HG03108 (cell line): Measurements from ENCODE around the gene LRRC4C.
"Not testable (repeated sequence)": the region's sequence is repeated elsewhere in the genome, so short reads cannot be mapped to it uniquely, and the experiment has no call there.

Source experiments
- ATAC-seq: cut with Tn5 transposase; IDR thresholded peaks from one replicate; pipeline ENCODE4 v1.9.1; 2021; ENCODE audit warnings: moderate library complexity; ENCODE audit not compliant: unreplicated experiment

LRRC4C gene

DNA sequence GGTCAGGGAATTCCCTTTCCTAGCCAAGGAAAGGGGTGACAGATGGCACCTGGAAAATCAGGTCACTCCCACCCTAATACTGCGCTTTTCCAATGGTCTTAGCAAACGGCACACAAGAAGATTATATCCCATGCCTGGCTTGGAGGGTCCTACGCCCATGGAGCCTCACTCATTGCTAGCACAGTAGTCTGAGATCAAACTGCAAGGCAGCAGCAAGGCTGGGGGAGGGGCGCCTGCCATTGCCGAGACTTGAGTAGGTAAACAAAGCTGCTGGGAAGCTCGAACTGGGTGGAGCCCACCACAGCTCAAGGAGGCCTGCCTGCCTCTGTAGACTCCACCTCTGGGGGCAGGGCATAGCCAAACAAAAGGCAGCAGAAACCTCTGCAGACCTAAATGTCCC is 548.7 kb downstream of the LRRC4C start:
- ATAC-seq: not testable (repeated sequence)

DNA sequence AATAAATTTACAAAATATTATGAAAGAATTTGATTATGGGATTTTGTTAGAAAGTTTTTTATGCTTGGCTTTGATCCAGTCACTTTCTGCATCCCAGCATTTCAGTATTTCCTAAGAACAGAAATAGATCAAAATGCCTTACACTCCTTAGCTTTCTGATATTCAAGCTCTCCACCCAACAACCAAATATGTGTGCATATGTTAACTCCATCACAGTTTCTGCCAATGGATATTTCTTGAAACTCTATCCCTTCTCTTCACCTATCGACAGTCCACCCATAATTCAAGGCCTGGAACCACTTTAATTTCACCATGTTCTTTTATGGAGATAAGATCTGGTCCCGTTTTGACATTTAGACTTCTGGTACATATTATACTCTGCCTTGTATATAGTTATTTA is 565.0 kb downstream of the LRRC4C start:
- no peak for ATAC-seq

DNA sequence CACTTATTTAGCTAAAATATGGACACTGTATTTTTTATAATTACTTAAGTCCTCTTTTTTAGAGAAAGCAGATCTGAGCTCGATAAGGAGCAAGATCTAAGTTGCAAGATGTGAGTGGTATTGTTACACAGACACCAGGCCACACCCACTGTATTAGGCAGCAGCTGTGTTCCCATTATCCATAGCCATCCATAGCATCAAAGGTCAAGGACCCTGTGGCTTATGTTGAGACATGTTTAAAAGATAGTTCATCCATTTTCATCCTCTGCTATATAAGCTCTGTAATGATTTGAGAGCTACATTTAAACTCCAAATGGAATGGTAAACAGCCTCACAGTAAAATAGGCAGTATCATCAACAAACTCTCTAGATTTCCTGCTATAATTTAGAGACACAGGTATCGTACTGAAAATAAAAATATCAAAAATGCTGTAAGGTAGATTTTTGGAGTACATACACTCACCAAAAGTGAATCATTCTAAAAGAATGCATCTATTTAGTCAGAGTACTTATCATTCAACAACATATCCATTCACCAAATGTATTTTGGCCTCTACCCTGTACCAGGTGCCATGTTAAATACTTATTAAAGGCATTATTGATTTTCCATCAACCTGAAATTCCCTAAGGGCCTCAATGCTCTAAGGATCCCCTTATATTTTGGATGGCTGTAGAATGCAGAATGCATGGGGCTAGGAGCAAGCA is 574.0 kb downstream of the LRRC4C start:
- ATAC-seq: no peak

DNA sequence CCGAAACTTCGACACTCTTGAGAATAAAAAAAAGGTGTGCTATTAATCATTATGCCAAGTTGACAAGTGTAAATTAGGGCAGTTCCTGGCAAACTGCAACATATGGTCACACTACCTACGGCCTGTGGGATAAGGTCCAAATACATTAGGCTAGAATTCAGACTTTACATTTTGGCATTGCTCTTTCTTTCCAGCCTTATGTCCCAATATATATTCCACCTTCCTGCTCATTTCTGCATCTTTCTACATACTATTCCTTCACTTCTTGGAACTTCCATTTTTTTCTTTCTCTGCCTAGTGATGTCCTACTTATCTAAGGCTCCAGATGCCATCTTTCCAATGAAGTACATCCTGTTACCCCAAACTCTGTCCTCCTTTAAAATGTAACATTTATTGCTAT is 577.2 kb downstream of the LRRC4C start:
- no peak for ATAC-seq

DNA sequence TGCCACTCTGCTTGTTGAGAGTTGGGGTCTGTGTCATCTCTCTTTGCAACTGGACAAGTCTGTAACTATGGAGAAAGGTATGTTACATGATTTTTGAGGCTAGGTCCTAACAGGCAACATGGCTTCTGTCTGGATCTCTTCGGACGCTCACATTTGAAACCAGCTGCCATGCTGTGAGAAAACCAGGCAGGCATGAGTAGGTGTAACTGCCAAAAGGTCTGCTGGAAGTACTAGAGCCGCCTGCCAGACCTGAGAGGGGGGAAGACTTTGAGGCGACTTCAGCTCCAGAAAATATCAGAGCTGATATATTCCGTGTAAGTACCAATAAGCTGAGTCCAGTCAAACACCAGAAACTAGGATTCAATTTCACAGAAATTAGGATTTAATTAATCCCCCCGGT is 579.5 kb downstream of the LRRC4C start:
- ATAC-seq: no peak

DNA sequence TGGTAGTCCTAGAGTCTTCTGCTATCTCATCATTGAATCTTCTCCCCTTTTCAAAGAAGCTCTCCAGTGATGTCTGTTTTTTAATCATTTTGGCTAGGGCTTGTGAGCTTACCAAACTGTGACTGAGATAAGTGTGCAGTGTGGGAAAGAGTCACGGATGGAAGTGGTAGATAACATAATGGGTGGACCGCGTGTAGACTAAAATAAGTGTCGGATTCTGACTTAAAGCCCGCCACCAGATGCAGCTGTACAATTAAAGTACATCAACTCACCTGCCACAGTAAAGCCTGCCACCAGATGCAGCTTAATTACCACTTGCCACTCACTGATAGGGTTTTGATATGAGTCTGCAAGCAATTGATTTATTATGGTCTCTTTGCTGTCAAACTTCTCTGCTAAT is 581.5 kb downstream of the LRRC4C start:
- ATAC-seq: no peak

DNA sequence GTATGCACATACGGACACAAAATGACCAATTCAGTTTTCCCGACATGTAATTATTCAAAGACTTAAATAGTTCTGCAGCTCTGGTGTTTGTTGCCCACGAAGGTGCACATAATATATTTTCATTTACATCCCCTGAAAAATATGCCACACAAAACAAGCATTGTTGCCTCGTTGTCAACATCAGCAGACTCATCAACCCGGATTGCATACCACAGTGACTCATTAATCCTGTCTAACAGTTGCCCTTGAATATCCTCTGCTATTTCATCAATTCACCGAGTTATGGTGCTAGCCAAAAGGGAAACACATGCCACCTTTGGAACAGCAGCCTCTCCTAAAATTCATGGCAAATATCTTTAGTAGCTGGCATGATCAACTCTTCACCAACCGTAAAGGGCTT is 582.2 kb downstream of the LRRC4C start:
- ATAC-seq: no peak

DNA sequence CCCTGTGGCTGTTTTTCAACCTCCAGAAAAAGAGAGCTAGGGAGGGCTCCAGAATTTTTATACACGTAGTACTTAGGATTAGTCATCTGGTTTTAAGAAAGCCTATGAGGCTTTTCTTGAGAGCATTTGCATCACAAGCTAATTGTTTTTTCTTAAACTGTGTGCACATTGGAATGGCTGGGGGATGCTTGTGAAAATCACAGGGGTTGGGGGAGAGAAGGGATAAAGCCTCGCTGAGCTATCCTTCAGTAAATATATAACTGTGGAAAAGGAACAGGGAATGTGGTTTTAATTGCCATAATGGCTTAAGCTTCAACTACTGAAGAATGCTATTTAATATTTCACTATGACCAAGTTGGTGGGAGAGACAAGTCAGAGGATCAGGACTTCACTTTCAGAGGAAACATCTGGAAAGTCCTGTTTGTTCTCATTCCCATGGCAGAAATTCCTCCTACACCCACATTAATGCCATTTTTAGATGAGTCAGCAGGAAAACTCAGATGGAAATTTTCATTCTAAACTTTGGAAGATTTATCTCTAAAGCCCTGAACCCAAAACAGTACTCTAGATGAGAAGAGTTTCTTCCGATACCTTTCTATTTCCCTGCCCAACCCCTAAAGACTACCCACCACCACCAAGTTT is 591.3 kb downstream of the LRRC4C start:
- ATAC-seq: no peak

DNA sequence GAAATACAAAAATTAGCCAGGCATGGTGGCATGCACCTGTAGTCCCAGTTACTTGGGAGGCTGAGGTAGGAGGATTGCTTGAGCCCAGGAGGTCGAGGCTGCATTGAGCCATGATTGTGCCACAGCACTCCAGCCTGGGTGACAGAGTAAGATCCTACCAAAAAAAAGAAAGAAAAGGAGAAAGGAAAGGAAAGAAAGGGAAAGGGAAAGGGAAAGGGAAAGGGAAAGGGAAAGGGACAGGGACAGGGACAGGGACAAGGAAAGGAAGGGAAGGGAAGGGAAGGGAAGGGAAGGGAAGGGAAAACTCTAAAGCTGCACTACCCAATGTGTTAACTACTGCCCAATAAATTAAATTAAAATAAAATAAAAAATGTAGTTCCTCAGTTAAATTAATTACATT is 601.7 kb downstream of the LRRC4C start:
- not testable (repeated sequence) for ATAC-seq

DNA sequence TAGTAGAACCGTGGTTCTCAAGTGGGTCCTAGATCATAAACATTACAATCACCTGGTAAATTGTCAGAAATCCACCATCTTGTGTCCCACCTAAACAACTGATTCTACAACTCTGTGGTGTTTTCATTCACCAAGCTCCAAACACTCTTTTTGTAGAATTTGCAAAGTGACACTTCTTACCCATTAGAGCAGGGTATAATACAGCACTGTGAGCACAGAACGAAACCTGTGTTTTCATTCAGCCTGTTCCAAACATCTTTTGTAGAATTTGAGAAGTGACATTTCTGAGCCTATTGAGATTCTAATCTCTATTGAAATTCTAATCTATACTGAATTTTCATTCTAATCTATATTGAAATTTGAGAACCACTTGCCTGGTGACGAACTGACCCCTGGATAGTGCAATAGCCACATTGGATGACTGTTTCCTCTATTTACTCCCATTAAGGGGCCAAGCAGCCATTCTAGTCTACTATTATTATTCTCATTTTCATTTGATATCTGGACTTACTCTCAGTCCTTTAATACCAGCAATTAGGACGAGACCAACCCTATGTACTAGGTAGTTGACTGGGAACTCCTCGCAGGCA is 616.6 kb downstream of the LRRC4C start:
- no peak for ATAC-seq

DNA sequence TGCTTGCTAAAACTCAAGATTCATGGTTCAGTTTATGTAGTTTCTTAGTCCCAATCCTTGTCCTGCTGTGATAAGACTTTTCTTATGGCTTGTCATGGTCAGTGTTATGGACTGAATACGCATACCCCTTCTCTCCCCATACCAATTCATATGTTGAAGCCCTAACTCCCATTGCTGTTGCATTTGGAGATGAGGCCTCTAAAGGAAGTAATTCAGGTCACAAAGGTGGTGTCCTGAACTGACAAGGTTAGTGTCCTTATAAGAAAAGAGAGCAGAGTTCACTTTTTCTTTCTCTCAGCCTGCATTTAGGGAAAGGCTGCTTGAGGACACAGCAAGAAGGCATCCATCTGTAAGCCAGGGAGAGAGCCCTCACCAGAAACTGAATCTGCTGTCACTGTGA is 618.2 kb downstream of the LRRC4C start:
- ATAC-seq: no peak

DNA sequence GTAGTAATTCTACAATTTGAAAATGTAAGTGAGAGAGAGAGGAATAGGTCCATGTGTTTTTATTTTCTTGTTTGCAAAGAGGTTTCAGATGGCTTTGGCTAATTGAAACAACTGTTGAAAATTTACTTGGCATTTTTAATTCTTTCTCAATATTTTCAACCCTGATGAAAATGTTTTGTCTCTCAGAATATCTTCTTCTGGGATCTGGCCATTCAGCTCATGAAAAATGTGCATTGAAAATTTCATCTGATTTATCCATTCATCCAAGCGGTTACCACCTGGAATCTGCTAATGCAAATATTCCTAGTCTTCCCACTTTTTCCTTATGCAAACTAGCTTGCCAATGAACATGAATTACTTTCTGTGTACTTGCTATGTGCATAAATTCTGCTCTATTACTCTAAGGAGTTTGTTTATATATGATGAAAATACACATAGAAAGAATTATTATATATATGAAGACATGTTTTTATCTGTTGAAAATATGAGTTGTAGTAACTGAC is 621.2 kb downstream of the LRRC4C start:
- no peak for ATAC-seq

DNA sequence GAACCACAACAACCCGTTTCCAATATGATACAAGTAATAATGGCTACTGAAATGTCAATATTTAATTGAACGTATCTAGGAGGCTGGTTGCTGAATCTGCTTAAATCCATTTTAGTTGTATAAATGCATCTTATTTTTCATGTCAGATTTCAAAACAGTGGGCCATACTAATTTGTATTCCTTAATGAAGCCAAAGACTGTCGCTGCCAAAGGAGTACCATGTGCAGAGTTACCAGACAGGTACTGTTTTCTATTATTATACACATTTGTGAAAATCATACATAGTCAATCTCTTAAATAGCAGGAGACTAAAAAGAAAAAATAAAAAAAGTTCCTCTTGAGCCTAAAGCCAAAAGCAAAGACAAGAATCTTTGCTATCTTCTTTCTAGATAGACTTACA is 632.3 kb downstream of the LRRC4C start:
- no peak for ATAC-seq

DNA sequence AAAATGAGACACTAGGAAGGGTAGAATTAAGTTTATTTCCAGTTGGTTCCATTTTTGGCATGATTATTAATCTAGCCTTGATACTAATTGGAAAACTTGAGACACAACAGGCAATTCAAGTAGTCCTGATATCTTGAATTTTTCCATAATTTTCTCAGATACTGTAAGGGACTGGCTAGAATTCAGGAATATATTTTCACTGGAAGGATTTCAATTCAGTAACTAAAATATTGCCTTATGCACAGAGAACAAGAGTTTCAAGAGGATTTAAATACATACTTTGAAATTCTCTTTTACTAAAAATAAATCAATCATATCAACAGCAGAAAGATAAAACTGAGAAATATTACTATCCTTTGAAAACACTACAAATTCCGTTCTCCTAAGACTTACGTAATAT is 632.9 kb downstream of the LRRC4C start:
- ATAC-seq: no peak

DNA sequence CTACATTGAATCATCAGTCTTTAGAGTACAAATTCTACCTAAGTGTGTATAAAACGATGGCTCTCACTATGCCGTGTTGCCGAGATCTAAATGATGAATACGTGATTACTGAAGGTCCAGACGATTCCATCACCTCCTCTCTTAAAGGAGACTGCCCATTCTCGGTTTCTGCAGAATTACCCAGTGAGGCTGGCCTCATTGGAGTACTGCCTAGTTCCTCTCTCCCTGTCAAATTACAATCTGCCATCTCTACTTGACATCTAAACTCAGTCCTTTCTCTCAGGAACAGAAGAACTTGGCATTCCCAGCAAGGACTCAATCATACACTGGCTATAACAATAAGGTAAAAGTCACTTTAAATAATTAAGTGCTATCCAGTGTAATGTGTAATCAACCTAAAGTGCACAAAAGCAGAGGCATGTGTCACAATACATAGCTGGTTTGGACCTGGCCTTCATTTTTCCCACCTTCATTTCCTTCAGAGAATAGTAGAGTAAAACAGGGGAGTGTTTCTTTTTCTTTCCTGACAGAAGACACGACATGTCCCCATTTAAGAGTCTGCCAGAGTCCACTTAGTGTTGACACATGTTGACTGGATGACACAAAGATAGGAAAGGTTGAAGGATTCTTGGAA is 634.1 kb downstream of the LRRC4C start:
- ATAC-seq: no peak

DNA sequence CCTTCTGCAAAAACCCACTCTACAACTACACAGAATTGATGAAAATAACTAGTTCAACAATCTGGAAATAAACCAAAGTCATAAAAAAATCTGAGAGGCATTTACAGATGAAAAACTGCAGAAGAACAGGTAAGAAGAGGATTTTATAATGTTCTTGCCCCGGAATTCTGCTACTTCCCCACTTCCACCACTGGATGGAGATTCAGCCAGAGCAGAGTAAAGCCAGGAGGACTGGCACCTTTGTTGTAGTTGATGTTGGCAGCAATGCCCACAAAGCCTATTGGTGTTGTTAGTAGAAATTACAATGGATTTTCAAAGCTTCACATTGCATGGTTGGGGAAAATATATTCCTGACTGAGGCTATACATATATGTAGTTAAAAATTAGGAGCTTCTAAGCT is 640.2 kb downstream of the LRRC4C start:
- no peak for ATAC-seq

DNA sequence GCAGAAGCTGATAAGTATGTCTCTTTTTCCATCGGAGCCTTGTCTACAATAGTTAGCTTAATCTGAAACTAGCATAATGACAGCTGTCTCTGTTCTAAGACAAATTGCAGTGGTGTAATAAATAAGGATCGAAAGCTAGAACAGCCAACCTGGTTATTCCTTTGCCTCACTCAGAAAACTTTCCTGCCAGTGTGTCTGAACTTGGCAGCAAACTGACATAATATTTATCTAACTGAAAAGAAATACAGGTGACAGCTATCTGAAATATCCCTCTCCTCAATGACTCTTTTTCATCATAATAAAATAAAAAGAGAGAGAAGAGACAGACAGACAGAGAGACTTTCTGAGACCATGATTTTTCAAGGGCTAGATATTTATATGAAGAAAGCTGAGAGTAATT is 642.5 kb downstream of the LRRC4C start:
- ATAC-seq: no peak

DNA sequence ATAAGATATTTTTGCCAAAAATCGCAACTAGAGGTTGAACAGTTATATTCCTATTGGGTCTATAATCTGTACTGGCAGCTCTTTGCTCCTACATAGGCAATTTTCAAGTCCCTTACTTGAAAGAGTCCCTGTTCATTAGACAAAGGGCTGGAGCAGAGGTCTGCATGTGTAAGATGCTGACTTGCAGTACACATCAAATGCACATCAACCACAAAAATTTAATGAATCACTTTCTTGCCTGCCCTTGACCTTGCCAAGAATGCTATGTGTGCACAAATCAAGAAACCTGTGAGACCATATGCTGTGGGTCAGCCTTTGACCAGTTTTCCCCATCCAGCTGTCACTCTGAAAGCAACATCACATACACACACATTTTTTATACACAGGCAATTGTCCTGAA is 661.5 kb downstream of the LRRC4C start:
- no peak for ATAC-seq

DNA sequence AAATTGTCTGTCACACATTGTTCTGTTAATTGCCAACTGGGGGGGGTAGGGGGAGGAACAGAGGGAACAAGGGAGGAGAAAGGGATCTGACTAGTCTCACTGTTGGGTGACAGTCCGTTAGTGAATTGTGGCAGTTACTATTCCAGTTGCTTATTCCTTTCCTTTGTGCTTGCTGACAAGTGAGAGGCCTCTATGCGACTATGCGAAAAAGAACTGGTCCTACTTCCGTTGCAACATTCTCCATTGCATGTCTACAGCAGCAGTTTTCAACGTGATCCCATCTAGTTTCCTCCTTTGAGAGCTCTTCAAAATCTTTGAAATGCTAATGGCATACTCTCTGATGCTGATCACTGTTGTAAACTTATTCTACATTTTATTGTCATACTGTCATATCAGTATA is 672.2 kb downstream of the LRRC4C start:
- no peak for ATAC-seq

DNA sequence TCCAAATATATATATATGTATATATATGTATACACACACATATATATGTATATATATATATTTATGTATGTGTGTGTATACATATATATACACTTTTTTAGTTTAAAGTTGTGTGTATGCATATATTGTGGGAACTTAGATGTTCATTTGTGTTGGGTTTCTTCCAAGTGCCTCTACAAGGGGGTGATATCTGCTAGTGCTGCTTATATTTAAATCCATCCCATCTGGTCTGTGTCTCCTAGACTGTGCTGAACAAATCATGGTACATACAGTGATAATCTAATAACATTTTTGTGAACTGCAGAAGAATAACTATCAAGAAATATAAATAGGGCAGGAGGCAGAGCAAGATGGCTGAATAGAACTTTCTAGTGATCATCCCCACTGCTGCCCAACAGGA is 696.4 kb downstream of the LRRC4C start:
- ATAC-seq: no peak

DNA sequence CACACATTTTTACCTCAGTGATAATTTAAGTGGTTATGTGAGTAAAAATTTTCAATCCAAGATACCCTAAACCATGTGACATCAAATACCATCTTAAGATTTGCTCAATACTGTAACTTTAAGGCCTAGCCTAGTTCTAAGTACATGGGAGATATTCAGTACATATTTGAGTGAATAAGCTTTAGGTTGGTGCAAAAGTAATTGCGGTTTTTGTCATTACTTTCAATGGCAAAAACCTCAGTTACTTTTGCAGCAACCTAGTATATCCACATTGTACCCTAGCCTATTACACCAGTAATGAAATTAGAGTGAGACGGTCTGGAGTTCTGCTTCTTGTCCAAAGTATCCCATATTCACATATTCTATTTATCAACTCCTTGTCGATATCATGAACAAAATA is 700.1 kb downstream of the LRRC4C start:
- no peak for ATAC-seq

DNA sequence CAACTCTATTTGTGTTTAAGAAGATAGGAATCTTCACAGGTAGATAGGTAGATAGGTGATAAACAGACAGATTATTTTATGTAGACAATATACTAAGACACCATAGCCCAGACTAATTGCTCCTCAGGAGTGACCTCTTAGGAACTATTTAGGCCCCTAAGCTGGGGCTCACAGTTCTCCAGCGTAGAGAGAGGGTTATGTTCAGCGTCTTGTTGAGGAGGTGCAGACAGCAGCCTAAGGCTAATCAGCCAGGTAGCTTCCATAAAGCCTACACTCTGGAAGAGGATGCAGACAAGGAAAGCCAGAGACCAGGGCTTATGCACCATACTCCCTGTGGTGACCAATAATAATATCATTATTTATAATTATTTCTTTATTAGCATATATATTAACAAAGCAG is 705.2 kb downstream of the LRRC4C start:
- ATAC-seq: no peak
